ENCODE results near the gene CDC14B.
"Not testable (repeated sequence)": the region's sequence is repeated elsewhere in the genome, so short reads cannot be mapped to it uniquely, and the experiment has no call there.

Gene CDC14B

GRCh38 chr9:96554326-96554725 is 65.3 kb downstream of the CDC14B start:
- in situ Hi-C loops (cut with MboI; ENCODE audit: low sequenced_read_pairs), result no loop called here

- in situ Hi-C loops (cut with MboI; ENCODE audit: low sequenced_read_pairs), result no loop called here
Observed at GRCh38 chr9:96553070-96553469, 66.6 kb downstream of the CDC14B start.

- in situ Hi-C loops (cut with MboI; ENCODE audit: low sequenced_read_pairs), result no loop called here
Observed at GRCh38 chr9:96551403-96551802, 68.2 kb downstream of the CDC14B start.

GRCh38 chr9:96550659-96551058 is 69.0 kb downstream of the CDC14B start:
- in situ Hi-C loops (cut with MboI; ENCODE audit: low sequenced_read_pairs), result no loop called here

- in situ Hi-C loops (cut with MboI; ENCODE audit: low sequenced_read_pairs), result not testable (repeated sequence)
Observed at GRCh38 chr9:96543131-96543530, 76.5 kb downstream of the CDC14B start.

GRCh38 chr9:96540106-96540505 is 79.5 kb downstream of the CDC14B start:
- in situ Hi-C loops (cut with MboI; ENCODE audit: low sequenced_read_pairs), result no loop called here

- in situ Hi-C loops (cut with MboI; ENCODE audit: low sequenced_read_pairs), result no loop called here
Observed at GRCh38 chr9:96532173-96532572, 87.5 kb downstream of the CDC14B start.

- in situ Hi-C loops (cut with MboI; ENCODE audit: low sequenced_read_pairs), result no loop called here
Observed at GRCh38 chr9:96524764-96525163, 94.9 kb downstream of the CDC14B start.

GRCh38 chr9:96524045-96524444 is 95.6 kb downstream of the CDC14B start:
- in situ Hi-C loops (cut with MboI; ENCODE audit: low sequenced_read_pairs), result no loop called here

- in situ Hi-C loops (cut with MboI; ENCODE audit: low sequenced_read_pairs), result no loop called here
Observed at GRCh38 chr9:96523374-96523773, 96.3 kb downstream of the CDC14B start.

GRCh38 chr9:96522366-96522765 is 97.3 kb downstream of the CDC14B start:
- in situ Hi-C loops (cut with MboI; ENCODE audit: low sequenced_read_pairs), result no loop called here

GRCh38 chr9:96519787-96520186 is 99.9 kb downstream of the CDC14B start:
- in situ Hi-C loops (cut with MboI; ENCODE audit: low sequenced_read_pairs), result no loop called here

GRCh38 chr9:96519095-96519494 is 100.5 kb downstream of the CDC14B start:
- in situ Hi-C loops (cut with MboI; ENCODE audit: low sequenced_read_pairs), result no loop called here

GRCh38 chr9:96515621-96516470 is 103.8 kb downstream of the CDC14B start:
- in situ Hi-C loops (cut with MboI; ENCODE audit: low sequenced_read_pairs), result no loop called here

- in situ Hi-C loops (cut with MboI; ENCODE audit: low sequenced_read_pairs), result no loop called here
Observed at GRCh38 chr9:96514800-96515158, 104.9 kb downstream of the CDC14B start.

GRCh38 chr9:96514108-96514799 is 105.4 kb downstream of the CDC14B start:
- in situ Hi-C loops (cut with MboI; ENCODE audit: low sequenced_read_pairs), result no loop called here

GRCh38 chr9:96513622-96514021 is 106.0 kb downstream of the CDC14B start:
- in situ Hi-C loops (cut with MboI; ENCODE audit: low sequenced_read_pairs), result no loop called here

- in situ Hi-C loops (cut with MboI; ENCODE audit: low sequenced_read_pairs), result no loop called here
Observed at GRCh38 chr9:96512240-96512639, 107.4 kb downstream of the CDC14B start.

- in situ Hi-C loops (cut with MboI; ENCODE audit: low sequenced_read_pairs), result no loop called here
Observed at GRCh38 chr9:96510258-96510657, 109.4 kb downstream of the CDC14B start.

- in situ Hi-C loops (cut with MboI; ENCODE audit: low sequenced_read_pairs), result no loop called here
Observed at GRCh38 chr9:96509848-96510247, 109.8 kb downstream of the CDC14B start.

GRCh38 chr9:96509026-96509425 is 110.6 kb downstream of the CDC14B start:
- in situ Hi-C loops (cut with MboI; ENCODE audit: low sequenced_read_pairs), result no loop called here

GRCh38 chr9:96508227-96508940 is 111.3 kb downstream of the CDC14B start:
- in situ Hi-C loops (cut with MboI; ENCODE audit: low sequenced_read_pairs), result no loop called here
